SK-MEL-5 (cell line): ENCODE measurements around the gene RHEBL1. TPM values are rescaled to one million over a fixed set of nuclear protein-coding genes. Genes with fewer than 3 reads are reported as not detected.
A peak's percentile ranks its signal among the peaks of the same experiment; 100 is the strongest.

Experiments used
- DNase-seq: peaks from one replicate; pipeline ENCODE4 v3.0.0-alpha.2; 2016; ENCODE audit warnings: low read depth, low spot score
- in situ Hi-C: cut with HindIII; loops from 2 replicates; pipeline ENCODE4 v1.10.0; 2016; ENCODE audit warnings: low sequenced_read_pairs, high pct_unique_total_duplicates, low pct_unique_long_range_greater_than_20kb
- total RNA-seq: library from RNA; depleted of rRNA; stranded (reverse); fragments of >200 nt; shearing (Covaris generic); gene quantifications from 2 replicates; pipeline ENCODE4 v1.2.3, GENCODE V29; 2014

The RHEBL1 gene
- total RNA-seq, 1 experiment from 2014 or later: 7.8 TPM

- DNase-seq: no peak
- in situ Hi-C loops: no loop called here
Measured at GRCh38 chr12:49059299-49060171, 10.2 kb downstream of the RHEBL1 start.

GRCh38 chr12:49059045-49059298, 10.8 kb downstream of the RHEBL1 start:
- in situ Hi-C loops: no loop called here
- no peak for DNase-seq

- in situ Hi-C loops: no loop called here
- DNase-seq: no peak
Measured at GRCh38 chr12:49058366-49059044, 11.3 kb downstream of the RHEBL1 start.

GRCh38 chr12:49057888-49058287, 11.9 kb downstream of the RHEBL1 start:
- DNase-seq: no peak
- in situ Hi-C loops: no loop called here

- peak; percentile 94 for DNase-seq
- in situ Hi-C loops: no loop called here
Measured at GRCh38 chr12:49055978-49056754, 13.6 kb downstream of the RHEBL1 start.

GRCh38 chr12:49055092-49055491, 14.7 kb downstream of the RHEBL1 start:
- DNase-seq: no peak
- in situ Hi-C loops: no loop called here

- in situ Hi-C loops: no loop called here
Measured at GRCh38 chr12:49054524-49054923, 15.3 kb downstream of the RHEBL1 start.

DNA sequence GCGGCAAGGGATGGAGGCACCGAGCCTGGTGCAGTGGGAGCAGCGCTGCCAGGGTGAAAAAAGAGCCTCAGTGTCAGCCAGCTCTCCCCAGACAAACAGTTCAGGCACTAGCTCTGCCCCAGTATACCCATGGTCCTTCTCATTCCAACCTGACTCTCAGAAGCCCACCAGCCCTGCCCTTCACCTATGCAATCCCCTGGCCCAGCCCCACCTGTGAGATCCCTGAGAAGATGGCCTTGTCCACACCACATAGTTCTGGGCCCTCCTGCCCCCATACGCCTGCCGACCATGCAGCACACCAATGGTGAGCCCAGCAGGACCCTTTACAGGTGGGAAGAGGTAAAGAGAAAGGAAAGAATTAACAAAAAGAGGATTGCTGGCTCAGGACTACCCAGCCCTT, 15.7 kb downstream of the RHEBL1 start:
- in situ Hi-C loops: no loop called here
- DNase-seq: no peak

More at GRCh38 chr12:49054524-49054923, 15.3 kb downstream of the RHEBL1 start:
- DNase-seq: no peak

DNA sequence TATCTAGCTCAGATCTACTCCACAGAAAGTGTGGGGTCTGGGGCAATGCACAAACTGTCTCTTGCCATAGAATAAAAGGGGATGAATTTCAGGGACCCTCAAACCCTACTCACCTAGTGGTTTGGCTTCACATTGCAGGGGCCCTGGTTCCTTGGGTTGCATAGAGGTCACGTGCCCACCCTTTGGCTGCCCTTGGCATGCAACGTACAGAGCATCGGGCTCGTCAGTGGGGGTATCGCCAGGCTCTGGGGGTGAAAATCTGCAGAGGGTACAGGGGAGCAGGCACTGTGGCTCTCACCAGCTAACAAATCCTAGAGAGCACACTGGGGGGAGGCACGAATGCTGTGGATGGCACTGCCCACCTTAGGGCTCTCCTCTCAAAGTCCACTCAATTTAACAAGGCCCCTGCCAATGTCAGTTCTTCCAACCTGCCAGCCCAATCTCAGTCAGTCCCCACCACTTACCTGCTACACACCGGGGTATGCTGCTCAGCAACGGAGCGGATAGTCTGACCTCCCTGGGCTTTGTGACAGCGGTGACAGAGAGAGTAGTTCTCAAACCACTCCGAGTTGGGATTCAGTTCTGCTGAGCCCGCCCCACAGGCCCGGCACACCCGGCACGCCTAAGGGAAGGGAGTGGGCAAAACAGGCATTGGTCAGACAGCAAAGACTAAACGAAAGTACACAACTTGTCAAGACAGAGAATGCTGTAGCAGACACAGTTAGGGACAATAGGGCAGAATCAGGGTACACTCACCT, 17.1 kb downstream of the RHEBL1 start:
- no peak for DNase-seq
- in situ Hi-C loops: no loop called here

DNA sequence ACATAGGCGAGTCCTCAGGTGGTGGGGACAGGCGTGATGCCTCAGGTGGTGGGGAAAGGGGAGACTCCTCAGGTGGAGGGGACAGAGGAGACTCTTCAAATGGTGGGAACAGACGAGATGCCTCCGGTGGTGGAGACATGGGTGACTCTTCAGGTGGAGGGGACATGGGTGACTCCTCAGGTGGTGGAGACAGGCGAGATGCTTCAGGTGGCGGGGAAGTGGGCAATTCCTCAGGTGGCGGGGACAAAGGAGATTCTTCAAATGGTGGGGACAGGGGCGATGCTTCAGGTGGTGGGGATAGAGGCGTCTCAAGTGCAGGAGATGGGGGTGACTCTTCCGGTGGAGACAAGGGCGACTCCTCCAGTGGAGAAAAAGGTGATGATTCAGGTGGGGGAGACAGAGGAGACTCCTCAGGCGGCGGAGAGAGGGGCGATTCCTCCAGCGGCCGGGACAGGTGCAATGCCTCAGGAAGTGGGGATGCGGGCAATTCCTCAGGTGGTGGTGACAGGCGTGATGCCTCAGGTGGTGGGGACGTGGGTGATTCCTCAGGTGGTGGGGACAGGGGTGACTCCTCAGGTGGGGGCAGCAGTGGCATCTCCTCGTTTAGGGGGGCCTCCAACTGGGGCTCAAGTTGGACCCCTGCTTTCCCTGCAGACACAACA, 17.9 kb downstream of the RHEBL1 start:
- in situ Hi-C loops: no loop called here
- no peak for DNase-seq

DNA sequence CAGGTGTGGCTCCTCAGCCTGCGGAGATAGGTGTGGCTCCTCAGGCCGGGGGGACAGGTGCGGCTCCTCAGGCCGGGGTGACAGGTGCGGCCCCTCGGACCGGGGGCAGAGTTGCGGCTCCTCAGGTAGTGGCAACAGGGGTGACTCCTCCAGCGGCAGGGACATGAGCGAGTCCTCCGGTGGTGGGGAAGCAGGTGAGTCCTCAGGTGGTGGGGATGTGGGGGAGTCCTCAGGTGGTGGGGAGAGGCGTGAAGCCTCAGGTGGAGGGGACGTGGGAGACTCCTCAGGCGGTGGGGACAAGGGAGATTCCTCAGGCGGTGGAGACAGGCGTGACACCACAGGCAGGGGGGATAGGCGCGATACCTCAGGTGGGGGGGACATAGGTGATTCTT, 18.4 kb downstream of the RHEBL1 start:
- in situ Hi-C loops: no loop called here
- no peak for DNase-seq

DNA sequence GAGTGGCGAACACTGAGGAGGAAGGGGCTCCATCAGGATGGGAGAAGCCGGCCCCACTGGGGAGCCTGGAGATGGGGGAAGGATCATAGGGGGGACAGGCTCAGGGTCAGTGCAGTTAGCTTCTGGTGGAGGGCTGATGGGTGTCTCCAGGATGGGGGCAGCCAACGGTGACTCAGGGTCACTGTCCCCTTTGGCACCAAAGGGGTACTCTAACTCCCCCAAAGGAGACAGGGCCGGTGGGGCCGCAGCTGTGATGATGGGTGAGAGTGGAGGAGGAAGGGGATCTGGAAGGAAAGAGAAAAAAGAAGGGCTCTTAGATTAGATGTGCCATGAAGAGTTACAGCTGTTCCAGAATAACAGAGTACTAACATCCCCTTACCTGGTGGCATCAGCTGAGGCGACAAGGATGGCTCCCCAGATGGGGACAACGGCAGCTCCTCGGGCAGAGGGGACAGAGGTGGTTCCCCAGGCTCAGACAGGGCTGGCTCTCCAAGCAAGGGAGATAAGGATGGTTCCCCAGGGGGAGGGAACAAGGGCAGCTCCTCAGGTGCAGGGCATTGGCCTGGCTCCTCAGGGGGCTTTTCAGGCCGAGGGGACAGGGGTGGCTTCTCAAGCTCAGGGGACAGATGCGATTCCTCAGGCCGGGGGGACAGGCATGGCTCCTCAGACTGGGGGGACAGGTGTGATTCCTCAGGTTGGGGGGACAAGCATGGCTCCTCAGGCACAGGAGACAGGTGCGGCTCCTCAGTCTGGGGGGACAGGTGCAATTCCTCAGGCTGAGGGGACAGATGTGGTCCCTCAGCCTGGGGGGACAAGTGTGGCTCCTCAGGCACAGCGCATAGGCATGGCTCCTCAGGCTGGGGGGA, 19.0 kb downstream of the RHEBL1 start:
- in situ Hi-C loops: no loop called here
- no peak for DNase-seq

- no peak for DNase-seq
- in situ Hi-C loops: no loop called here
Measured at GRCh38 chr12:49049566-49050224, 20.1 kb downstream of the RHEBL1 start.

DNA sequence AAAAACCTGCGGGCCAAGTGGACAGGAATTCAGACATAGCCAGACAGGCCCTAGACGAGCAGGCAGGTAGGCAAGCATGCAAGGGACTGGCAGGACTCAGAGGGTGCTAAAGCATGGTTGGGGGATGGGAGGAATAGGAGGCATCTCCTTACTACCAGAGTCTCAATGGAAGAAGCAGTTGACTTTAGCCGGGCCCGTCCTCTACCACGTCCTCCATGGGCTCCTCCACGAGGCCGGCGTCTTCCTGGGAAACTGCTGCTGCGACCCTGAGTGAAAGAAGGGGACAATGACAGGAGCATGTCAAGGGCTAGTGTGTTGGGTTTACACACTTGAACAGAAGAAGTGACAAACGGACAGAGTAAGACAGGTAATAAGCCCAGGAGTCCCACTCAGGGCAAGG, 20.8 kb downstream of the RHEBL1 start:
- DNase-seq: no peak
- in situ Hi-C loops: no loop called here

- DNase-seq: no peak
- in situ Hi-C loops: no loop called here
Measured at GRCh38 chr12:49046129-49046895, 23.5 kb downstream of the RHEBL1 start.
